Heart left ventricle (tissue), 13 donors: ENCODE data around the gene BUB3.

Source experiments
- POLR2A ChIP-seq, 2 donors: fragments of 450-650 bp; IDR thresholded peaks; one replicate each; pipeline ENCODE4 v1.6.1; 2017; ENCODE audit warnings: antibody characterized with exemption in 2 of 2, mild to moderate bottlenecking in 2 of 2, moderate library complexity in 2 of 2
- TF ChIP-seq, protein P1 (sequence below), 12 donors: fragments of 200-600 bp; sonication (generic) in 4 of 12; IDR thresholded peaks; one replicate each; pipeline versions ENCODE4 v1.5.0 to v1.8.0; 2018 to 2022; ENCODE audit warnings: antibody characterized with exemption in 12 of 12, mild to moderate bottlenecking in 5 of 12
- donor health status: ischemic (EF 13 %, LVEDD 7.1; RV severe dilation, severe dysfunction).
- donor health status: DM: no; HTN: yes; CAD: no.
- donor health status: DM: no; HTN: no; CAD: no.
- donor health status: ischemic (EF 25% LVEDD 6.9; RV normal size, moderate dysfunction).
- donor health status: ischemic (EF 25% LVEDD 5.7; RV mildly dilated, moderate dysfunction).
- donor health status: ischemic (EF 35%, LVEDD 5.7; RV mildly dilated, moderate dysfunction).
- donor health status: nonischemic (EF 11% LVEDD 7.7; RV severe dilation, severe dysfunction).
- donor health status: DM: yes; HTN: yes; CAD: no.
- donor health status: PGD.
- donor health status: ischemic (EF 29% LVEDD 5.4; RV normal size, mild dysfunction).
- donor health status: nonischemic (EF 23%, LVEDD 6.1; RV moderate dilation, normal function).

DNA sequence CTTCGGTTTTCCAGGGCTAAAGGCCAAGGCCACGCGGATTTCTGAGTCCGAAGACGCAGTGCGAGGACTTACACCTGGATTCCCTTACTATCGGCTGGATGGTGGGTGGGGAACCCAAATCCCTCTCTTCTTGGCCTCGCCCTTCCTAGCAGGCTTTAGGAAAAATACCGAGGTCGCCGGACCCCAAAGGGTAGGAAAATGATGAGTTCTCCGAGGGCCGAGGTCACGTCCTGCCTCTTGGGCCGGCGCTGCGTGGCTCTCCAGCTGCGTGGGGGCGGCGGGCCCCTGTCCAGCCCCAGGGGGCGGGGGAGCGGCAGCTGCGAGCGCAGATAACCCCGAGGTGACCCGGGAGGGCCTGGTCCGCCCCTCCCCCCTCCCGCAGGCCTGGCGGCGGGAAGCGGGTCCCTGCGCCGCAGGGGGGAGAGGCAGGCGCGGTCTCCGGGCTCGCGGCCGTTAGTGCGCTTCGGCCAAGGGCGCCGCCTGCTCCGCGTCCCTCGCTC lies 19.2 kb upstream of the BUB3 start:
- TF ChIP-seq, protein P1, sequence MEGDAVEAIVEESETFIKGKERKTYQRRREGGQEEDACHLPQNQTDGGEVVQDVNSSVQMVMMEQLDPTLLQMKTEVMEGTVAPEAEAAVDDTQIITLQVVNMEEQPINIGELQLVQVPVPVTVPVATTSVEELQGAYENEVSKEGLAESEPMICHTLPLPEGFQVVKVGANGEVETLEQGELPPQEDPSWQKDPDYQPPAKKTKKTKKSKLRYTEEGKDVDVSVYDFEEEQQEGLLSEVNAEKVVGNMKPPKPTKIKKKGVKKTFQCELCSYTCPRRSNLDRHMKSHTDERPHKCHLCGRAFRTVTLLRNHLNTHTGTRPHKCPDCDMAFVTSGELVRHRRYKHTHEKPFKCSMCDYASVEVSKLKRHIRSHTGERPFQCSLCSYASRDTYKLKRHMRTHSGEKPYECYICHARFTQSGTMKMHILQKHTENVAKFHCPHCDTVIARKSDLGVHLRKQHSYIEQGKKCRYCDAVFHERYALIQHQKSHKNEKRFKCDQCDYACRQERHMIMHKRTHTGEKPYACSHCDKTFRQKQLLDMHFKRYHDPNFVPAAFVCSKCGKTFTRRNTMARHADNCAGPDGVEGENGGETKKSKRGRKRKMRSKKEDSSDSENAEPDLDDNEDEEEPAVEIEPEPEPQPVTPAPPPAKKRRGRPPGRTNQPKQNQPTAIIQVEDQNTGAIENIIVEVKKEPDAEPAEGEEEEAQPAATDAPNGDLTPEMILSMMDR (IDR thresholded peaks at IDR 0.05) = no peak
- TF ChIP-seq POLR2A (IDR thresholded peaks at IDR 0.05) = no peak
